Thyroid gland (tissue), 4 donors: ENCODE measurements around the gene TNNT2.

Experiments
- CTCF ChIP-seq, 6 experiments: fragments of 200-600 bp in 3 of 6; fragments of 450-650 bp in 3 of 6; sonication (generic) in 3 of 6; IDR thresholded peaks; one replicate each; pipeline ENCODE4 v1.5.1; 2016 to 2019; ENCODE audit warnings: antibody characterized with exemption in 6 of 6, mild to moderate bottlenecking in 2 of 6, inconsistent platforms in 1 of 6, moderate library complexity in 1 of 6
- POLR2A ChIP-seq, 2 donors: fragments of 450-650 bp; IDR thresholded peaks; one replicate each; pipeline ENCODE4 v1.6.1; 2017; ENCODE audit warnings: antibody characterized with exemption in 2 of 2, mild to moderate bottlenecking in 2 of 2, moderate library complexity in 1 of 2

- no peak for TF ChIP-seq CTCF (IDR thresholded peaks at IDR 0.05)
- TF ChIP-seq POLR2A (IDR thresholded peaks at IDR 0.05) = no peak
These were observed 36.7 kb upstream of the TNNT2 start for GRCh38 chr1:201414051-201414738.
